ENCODE measurements around the gene IGF1R. TPM values are rescaled to one million over a fixed set of nuclear protein-coding genes. Genes with fewer than 3 reads are reported as not detected.

The IGF1R gene
- total RNA-seq, 1 experiment from 2014 or later, result 16.3 TPM

GRCh38 chr15:98785807-98786621 lies 137.7 kb downstream of the IGF1R start (continued):
- TF ChIP-seq ZBTB33 (IDR thresholded peaks at IDR 0.05; ENCODE audit: extremely low read depth, insufficient replicate concordance, low read length), result no peak
- no peak for TF ChIP-seq CBX3 (IDR thresholded peaks at IDR 0.05; ENCODE audit: low read depth)
- TF ChIP-seq ZFX (IDR thresholded peaks at IDR 0.05), result no peak
- TF ChIP-seq, protein P1, sequence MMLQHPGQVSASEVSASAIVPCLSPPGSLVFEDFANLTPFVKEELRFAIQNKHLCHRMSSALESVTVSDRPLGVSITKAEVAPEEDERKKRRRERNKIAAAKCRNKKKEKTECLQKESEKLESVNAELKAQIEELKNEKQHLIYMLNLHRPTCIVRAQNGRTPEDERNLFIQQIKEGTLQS (IDR thresholded peaks at IDR 0.05), result no peak
- no peak for TF ChIP-seq TCF7L2 (IDR thresholded peaks at IDR 0.05; ENCODE audit: borderline replicate concordance, extremely low read depth, insufficient read depth, insufficient read length)
- no peak for TF ChIP-seq SIN3A (IDR thresholded peaks at IDR 0.05; ENCODE audit: low read depth)
- no peak for TF ChIP-seq RAD21 (IDR thresholded peaks at IDR 0.05; ENCODE audit: low read depth)
- no peak for TF ChIP-seq SP1 (IDR thresholded peaks at IDR 0.05; ENCODE audit: low read depth)
- TF ChIP-seq POLR2AphosphoS5 (IDR thresholded peaks at IDR 0.05; ENCODE audit: low read depth, low read length), result no peak

DNA sequence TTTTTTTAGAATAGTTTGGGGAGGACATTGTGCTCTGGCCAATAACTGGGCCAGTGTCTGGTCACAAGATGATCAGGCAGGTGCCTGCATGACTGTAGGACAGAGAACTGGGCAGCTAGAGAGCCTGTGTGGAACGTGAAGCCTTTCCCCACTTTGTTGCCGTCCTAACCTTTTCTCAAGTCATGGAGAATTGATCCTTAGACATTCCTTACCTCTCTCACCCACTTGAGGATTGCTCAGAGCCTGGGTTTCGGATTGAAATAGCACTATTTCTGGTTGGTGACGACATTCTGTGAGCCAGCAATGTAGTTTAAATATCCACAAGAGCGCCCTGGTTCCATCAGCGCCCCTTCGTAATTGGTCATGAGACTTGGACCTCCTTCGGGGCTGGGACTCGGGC lies 138.4 kb downstream of the IGF1R start:
- BruUV-seq (replicated peaks), result no TSS peak
- ATAC-seq, result no peak
- H3K4me1 ChIP-seq (ENCODE audit: control insufficient read depth in 1 of 2, insufficient read depth in 2 of 2, low read length in 2 of 2), result peaks cover 0 to 6% of the 10 kb centered on the region in 2 experiments; a peak in 1 of 4 replicates

More for the DNA sequence above, 138.4 kb downstream of the IGF1R start:
- Histone ChIP-seq H3K9me3 (ENCODE audit: control insufficient read depth in 1 of 2, insufficient read depth in 1 of 2, low read depth in 1 of 2, low read length in 2 of 2) (no peaks in the 10 kb centered on the region), H3K4me3 (replicated peaks in 1 of 2; ENCODE audit: low read depth in 1 of 2, low read length in 2 of 2) (no peak overlapping the region), H3K9ac (ENCODE audit: low read length) (no peak overlapping the region), H2AFZ (ENCODE audit: low read depth, low read length, poor library complexity, severe bottlenecking) (no peak overlapping the region), H4K20me1 (ENCODE audit: insufficient read depth) (no peaks in the 10 kb centered on the region), H3K9me2 (ENCODE audit: insufficient read depth) (no peaks in the 10 kb centered on the region), H3K79me2 (ENCODE audit: insufficient read depth, low read length) (no peaks in the 10 kb centered on the region), H3K36me3 (ENCODE audit: control insufficient read depth in 1 of 2, insufficient read depth in 2 of 2, low read length in 2 of 2) (no peaks in the 10 kb centered on the region), H3K27me3 (ENCODE audit: insufficient read depth, low read length) (no peaks in the 10 kb centered on the region), H3K4me2 (ENCODE audit: low read length) (no peak overlapping the region), H3K27ac (ENCODE audit: low read depth, low read length) (no peak overlapping the region)
- POLR2A ChIA-PET, result no interaction called here
- CTCF ChIA-PET, result no interaction called here
- DNase-seq (ENCODE audit: low read depth, low spot score), result no peak
- RAD21 ChIA-PET (ENCODE audit: low non-redundant PET in 1 of 2, low total read pairs in 2 of 2, uncharacterized antibody in 2 of 2, unreplicated experiment in 2 of 2), result no interaction called here
- TF ChIP-seq ZFX (IDR thresholded peaks at IDR 0.05) (no peak), ZBTB33 (IDR thresholded peaks at IDR 0.05; ENCODE audit: extremely low read depth, insufficient replicate concordance, low read length) (no peak), CEBPB (IDR thresholded peaks at IDR 0.05; ENCODE audit: low read depth) (no peak), SP1 (IDR thresholded peaks at IDR 0.05; ENCODE audit: low read depth) (no peak), CBX3 (IDR thresholded peaks at IDR 0.05; ENCODE audit: low read depth) (no peak), CTCF (IDR thresholded peaks at IDR 0.05 in 2 of 3, conservative IDR thresholded peaks at IDR 0.05 in 1 of 3; ENCODE audit: borderline replicate concordance in 1 of 3, insufficient read depth in 1 of 3, low read depth in 2 of 3, low read length in 2 of 3) (no peak), EZH2phosphoT487 (IDR thresholded peaks at IDR 0.05; ENCODE audit: borderline replicate concordance) (no peak), YY1 (IDR thresholded peaks at IDR 0.05; ENCODE audit: extremely low read depth, insufficient replicate concordance, low read depth, low read length) (no peak)
- TF ChIP-seq, protein P2, sequence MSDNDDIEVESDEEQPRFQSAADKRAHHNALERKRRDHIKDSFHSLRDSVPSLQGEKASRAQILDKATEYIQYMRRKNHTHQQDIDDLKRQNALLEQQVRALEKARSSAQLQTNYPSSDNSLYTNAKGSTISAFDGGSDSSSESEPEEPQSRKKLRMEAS (IDR thresholded peaks at IDR 0.05), result no peak
- intact Hi-C loops (cut with micrococcal nuclease), result no loop called here
